Smooth muscle cell of the brain vasculature (primary cell): ENCODE measurements around the gene ADA.

Experiments used
- DNase-seq: peaks from one replicate; pipeline ENCODE4 v3.0.0-alpha.2; 2012; ENCODE audit warnings: low read depth, low spot score

ADA gene

GRCh38 chr20:44580581-44581268, 70.8 kb downstream of the ADA start:
- DNase-seq, result no peak

- DNase-seq, result no peak
These were observed 72.0 kb downstream of the ADA start for GRCh38 chr20:44579313-44580081.

GRCh38 chr20:44576297-44576696, 75.2 kb downstream of the ADA start:
- no peak for DNase-seq

GRCh38 chr20:44574372-44574771, 77.1 kb downstream of the ADA start:
- no peak for DNase-seq

DNA sequence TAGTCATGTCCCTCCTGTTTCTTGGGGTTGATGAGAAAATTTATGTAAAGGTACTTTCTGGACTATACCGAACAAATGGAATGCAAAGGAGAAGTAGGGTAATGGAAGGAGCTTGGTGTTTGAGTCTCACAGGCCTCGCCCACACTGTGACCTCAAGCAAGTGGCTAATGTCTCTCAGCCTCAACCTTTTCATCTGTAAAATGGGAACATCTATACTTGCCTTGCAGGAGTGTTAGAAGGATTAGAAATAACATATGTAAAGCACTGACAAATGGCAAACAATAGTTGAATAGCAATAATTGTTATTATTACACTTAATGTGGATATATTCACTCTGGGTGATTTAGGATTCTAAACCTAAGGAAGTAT, 78.0 kb downstream of the ADA start:
- DNase-seq, result no peak

DNA sequence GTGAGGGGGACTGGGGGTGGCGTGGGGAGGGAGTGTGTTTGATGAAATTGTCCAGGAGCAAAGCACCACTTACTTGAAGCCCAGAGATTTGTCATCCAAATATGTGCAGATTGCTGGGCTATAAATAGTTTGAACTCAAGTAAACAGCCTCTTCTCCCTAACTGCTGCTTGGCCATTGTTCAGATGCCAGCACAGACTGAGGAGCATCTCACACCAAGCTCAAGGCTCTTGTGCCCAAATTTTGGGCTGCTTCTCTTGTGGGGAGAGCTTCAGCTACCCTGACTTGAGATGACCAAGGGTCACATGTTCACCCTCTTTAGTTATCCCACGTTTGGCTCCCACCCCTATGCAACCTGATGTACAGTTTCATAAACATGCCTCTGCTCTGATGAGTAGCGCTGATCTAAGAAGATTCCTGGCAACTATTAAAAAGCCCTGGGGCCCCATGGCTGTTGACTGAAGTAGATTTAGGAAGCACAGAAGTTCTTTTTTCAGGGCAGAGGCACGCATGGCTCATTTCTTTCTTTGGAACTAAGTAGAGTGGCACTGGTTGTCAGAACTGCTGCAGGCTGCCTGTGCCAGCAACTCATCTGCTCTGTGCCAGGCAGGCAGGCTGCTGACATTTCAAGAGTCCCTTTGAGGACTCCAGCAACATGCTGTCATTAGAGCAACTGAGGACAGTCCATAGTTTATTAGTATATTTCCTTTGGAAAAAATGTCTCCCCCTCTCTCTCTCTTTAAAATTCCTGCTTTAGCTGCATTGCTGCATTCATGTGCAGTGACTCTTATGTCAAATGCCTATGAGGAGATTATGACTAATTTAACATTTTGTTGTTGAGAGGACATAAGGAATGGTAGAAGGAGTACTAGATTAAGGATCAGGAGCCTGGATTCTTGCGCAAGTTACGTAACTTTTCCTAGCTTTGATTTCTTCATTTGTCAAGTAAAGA, 78.7 kb downstream of the ADA start:
- no peak for DNase-seq

DNA sequence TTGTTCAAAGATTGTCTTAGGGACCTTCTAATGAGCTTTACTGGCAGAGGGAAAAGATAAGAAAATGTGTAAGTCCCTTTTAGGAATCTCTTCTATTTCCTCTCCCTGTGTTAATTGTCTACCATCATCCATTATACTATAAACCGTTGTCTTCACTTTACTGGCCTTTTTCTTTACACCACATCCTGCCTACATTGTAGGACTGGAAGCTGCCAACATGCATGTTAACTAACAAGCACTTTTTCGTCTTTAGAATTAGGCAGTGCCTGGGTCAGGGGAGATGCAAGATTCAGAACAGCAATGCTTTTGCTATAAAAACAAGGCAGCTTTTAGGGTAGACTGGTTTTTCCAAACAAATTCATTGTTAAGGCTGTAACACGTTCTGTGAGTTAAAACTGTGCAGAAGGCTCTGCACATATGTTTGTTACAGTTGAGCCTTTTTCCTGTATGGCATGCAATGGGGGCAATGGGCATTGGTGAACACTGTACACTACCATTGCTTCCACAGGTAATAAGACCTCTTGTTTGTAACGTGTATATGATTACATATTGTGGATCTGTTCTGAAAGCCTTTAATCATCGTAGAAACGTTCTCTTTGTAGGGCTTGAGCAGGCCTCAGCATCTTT, 80.0 kb downstream of the ADA start:
- no peak for DNase-seq

GRCh38 chr20:44570367-44570766, 81.1 kb downstream of the ADA start:
- DNase-seq, result no peak
